BJ (cell line): ENCODE measurements around the gene INPP5B. TPM values are rescaled to one million over a fixed set of nuclear protein-coding genes. Genes with fewer than 3 reads are reported as not detected.

ENCODE experiments used
- CTCF ChIA-PET: fragments of 350-600 bp; formaldehyde crosslinking; extraction: SDS; loops from one replicate; lab custom pipeline; 2021; ENCODE audit warnings: antibody characterized with exemption, inconsistent platforms; lab: Yijun Ruan, JAX
- POLR2A ChIA-PET: fragments of 300-600 bp; sonication (Branson Sonifier 250); formaldehyde crosslinking; extraction: SDS; loops from one replicate; lab custom pipeline; 2021; ENCODE audit warnings: antibody characterized with exemption; lab: Charles Lee
- DNase-seq: peaks from one replicate; pipeline ENCODE4 v3.0.0-alpha.2; 2011; ENCODE audit warnings: low read depth
- H3K27me3 ChIP-seq: 2 replicates; pipeline ENCODE4 v1.6.0; 2011; ENCODE audit warnings: low read length; ENCODE audit not compliant: control insufficient read depth, insufficient read depth
- H3K36me3 ChIP-seq: 2 replicates; pipeline ENCODE4 v1.5.1; 2011; ENCODE audit warnings: low read length; ENCODE audit not compliant: control insufficient read depth, insufficient read depth
- H3K4me3 ChIP-seq: 2 replicates; pipeline ENCODE4 v1.5.1; 2011; ENCODE audit warnings: low read depth, mild to moderate bottlenecking, control low read depth, low read length
- CTCF ChIP-seq: IDR thresholded peaks from 2 replicates; pipeline ENCODE4 v1.5.1; 2011; ENCODE audit warnings: low read depth, mild to moderate bottlenecking, control low read depth, inconsistent platforms, low read length, moderate library complexity; ENCODE audit not compliant: insufficient read depth
- polyA plus RNA-seq: library from polyadenylated mRNA; depleted of rRNA; stranded (reverse); fragments of >200 nt; gene quantifications from 2 replicates; pipeline ENCODE4 v1.2.3, GENCODE V29; 2011

Gene INPP5B
- polyA plus RNA-seq, 1 experiment = 21.9 TPM

- Histone ChIP-seq H3K27me3 (no peaks in the 10 kb centered on the region), H3K36me3 (peaks cover 31% of the 10 kb centered on the region), H3K4me3 (no peak overlapping the region)
- no peak for DNase-seq
- CTCF ChIA-PET = interaction anchor here (0.7 to 1.5 kb wide), 3 partner anchors 8 to 23 kb away, joined by 3 to 6 read pairs (median 3); no protein-coding TSS in a partner anchor
- no peak for TF ChIP-seq CTCF
- POLR2A ChIA-PET = no interaction called here
Measured at GRCh38 chr1:37883671-37884070, 63.2 kb downstream of the INPP5B start.

DNA sequence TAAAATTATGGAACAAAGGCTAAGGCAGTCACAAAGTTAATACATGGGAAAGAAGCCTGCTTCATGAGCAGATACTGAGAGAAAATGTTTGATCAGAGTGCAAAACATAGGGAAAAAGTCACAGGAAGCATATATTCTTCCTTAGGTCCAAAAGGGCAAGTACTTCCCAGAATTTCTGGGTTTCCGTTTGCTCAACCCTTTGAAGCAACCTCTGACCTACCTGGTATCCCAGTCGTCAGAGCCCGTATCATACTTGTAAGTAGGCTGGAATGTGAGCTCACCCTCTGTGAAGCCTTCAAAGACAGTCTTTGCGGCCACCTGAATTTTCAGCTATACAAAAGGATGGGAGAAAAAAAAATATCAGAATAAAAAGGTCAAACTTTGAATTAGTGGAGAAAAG, 67.0 kb downstream of the INPP5B start:
- ChIA-PET POLR2A (no interaction called here), CTCF (interaction anchor here (0.6 to 1.7 kb wide), 5 partner anchors 20 to 303 kb away, joined by 3 to 4 read pairs (median 3); partner anchors contain the start of gene MTF1)
- no peak for DNase-seq
- Histone ChIP-seq H3K4me3 (no peak overlapping the region), H3K27me3 (no peaks in the 10 kb centered on the region), H3K36me3 (peaks cover 24% of the 10 kb centered on the region)
- no peak for TF ChIP-seq CTCF

DNA sequence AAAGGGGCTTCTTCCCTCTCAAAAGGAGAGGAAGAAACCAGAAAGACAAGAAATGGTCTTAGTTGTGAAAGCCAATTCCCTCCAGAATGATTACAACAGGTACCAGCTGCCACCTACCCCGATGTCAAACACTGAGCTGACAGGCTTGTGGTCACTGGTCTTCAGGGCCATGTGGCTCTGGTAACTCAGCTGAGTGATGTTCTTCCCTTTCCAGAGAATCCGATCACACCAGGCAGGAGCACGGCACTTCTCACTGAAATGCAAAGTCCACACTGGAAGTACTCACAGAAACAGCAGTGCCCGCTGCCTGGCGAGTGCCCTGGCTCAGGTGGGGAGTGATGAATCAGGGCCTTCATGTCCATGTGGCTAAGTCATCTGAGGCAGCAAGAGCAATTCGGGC, 68.8 kb downstream of the INPP5B start:
- Histone ChIP-seq H3K27me3 (no peaks in the 10 kb centered on the region), H3K4me3 (no peak overlapping the region), H3K36me3 (peaks cover 27% of the 10 kb centered on the region)
- TF ChIP-seq CTCF = no peak
- DNase-seq = no peak
- CTCF ChIA-PET = interaction anchor here (0.5 to 1.3 kb wide), 4 partner anchors 19 to 1163 kb away, joined by 3 to 4 read pairs (median 3); partner anchors contain the start of gene MTF1
- POLR2A ChIA-PET = no interaction called here

DNA sequence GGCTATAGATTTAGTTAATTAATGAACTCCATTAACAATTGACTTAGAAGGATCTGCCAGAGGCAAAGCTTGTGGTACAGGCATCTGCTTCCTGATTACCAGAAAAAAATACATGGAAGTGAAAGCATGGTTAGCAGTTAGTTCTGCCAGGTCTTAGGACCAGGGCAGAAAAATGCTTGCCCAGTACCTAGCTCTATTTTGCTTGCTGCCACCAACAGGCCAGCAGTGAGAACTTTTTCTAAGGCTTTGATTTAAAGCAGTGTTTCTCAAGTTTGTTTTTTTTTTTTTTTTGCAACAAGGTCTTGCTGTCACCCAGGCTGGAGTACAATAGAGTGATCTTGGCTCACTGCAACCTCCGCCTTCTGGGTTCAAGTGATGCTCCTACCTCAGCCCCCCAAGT, 71.0 kb downstream of the INPP5B start:
- TF ChIP-seq CTCF = no peak
- POLR2A ChIA-PET = no interaction called here
- peaks cover 27% of the 10 kb centered on the region for H3K36me3 ChIP-seq
- H3K27me3 ChIP-seq = no peaks in the 10 kb centered on the region
- CTCF ChIA-PET = interaction anchor here (0.6 to 1.6 kb wide), 3 partner anchors 10 to 53 kb away, joined by 3 to 8 read pairs (median 3); no protein-coding TSS in a partner anchor
- no peak overlapping the region for H3K4me3 ChIP-seq
- DNase-seq = no peak

DNA sequence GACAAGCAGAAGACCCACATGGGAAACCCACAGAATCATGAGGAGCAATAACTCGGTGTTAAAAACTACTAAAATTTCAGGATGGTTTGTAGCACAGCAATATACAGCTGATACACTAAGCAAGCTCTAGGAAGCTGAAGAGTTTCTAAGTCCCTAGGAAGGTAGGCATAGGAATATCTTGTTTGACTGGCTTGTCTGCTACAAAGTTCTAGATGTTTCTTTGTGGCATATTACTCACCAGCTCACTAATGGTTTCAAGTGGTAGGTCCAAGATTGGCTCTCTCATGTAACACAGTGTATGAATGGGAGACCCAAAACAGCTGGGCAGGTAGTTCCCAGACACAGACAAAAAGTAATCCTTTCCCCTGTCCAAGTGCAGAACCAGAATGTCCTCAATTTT, 74.2 kb downstream of the INPP5B start:
- POLR2A ChIA-PET = no interaction called here

More for the DNA sequence above, 74.2 kb downstream of the INPP5B start:
- Histone ChIP-seq H3K4me3 (no peak overlapping the region), H3K36me3 (peaks cover 27% of the 10 kb centered on the region), H3K27me3 (no peaks in the 10 kb centered on the region)
- DNase-seq = no peak
- CTCF ChIA-PET = interaction anchor here (1.2 to 2.1 kb wide), 2 partner anchors 10 to 13 kb away, joined by 4 to 11 read pairs; partner anchors contain the start of gene MTF1
- TF ChIP-seq CTCF = no peak
